ENCODE measurements around the gene CCL3.

CCL3 gene

DNA sequence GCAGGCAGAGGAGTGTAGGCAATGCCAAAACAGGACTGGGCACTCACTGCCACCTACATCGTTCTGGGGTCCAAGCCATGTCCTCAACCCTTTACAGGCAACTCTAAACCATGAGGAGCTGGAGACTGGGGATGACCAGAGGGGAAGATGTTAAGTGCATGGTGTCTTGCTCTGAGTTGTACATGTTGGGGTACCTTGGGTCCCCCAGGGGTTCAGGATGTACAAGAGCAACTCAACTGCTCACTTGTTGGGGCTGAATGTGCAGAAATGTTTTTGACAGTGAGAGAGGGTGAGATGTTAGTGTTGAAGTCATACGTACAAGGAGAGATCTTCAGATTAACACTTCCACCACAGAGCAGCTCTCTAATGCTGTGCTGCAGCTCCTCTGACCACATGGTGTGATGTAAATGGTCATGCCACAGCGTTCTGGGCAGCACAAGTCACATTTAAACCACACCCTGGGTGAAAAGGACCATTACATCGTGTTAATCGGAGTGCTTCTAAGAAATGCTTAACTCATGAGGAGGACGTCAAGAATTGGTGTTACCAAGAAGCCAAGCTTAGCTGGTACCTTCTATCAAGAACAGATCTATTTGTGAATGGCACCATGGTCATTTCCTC is 23.5 kb downstream of the CCL3 start:
- H3K36me3 ChIP-seq (ENCODE audit: control insufficient read depth, low read length), result no peaks in the 10 kb centered on the region
- H3K9me2 ChIP-seq (replicated peaks; ENCODE audit: control insufficient read depth, low read length), result no peaks in the 10 kb centered on the region
- H3K79me2 ChIP-seq (ENCODE audit: control insufficient read depth, low read length), result no peaks in the 10 kb centered on the region
- no peak overlapping the region for H3K4me2 ChIP-seq (ENCODE audit: low read length)
- no peak overlapping the region for H3K4me3 ChIP-seq (ENCODE audit: low read length)
- no peaks in the 10 kb centered on the region for H3F3A ChIP-seq (ENCODE audit: control insufficient read depth, insufficient read depth)
- TF ChIP-seq CTCF (IDR thresholded peaks at IDR 0.05; ENCODE audit: low read depth, low read length, poor library complexity, severe bottlenecking) (no peak), EZH2phosphoT487 (IDR thresholded peaks at IDR 0.05; ENCODE audit: borderline replicate concordance, low read length) (no peak)
- H3K9me3 ChIP-seq (ENCODE audit: control insufficient read depth, insufficient read depth, low read length), result no peaks in the 10 kb centered on the region; the same call in 1 of the 2 replicates
- no peaks in the 10 kb centered on the region for H3K4me1 ChIP-seq (ENCODE audit: control insufficient read depth, low read length)
- no peak overlapping the region for H3K27ac ChIP-seq (ENCODE audit: low read depth, low read length)
- peaks cover 10% of the 10 kb centered on the region for H3K27me3 ChIP-seq (ENCODE audit: control insufficient read depth, low read length)
- H4K20me1 ChIP-seq (ENCODE audit: control insufficient read depth, insufficient read depth, low read depth, low read length), result no peaks in the 10 kb centered on the region

DNA sequence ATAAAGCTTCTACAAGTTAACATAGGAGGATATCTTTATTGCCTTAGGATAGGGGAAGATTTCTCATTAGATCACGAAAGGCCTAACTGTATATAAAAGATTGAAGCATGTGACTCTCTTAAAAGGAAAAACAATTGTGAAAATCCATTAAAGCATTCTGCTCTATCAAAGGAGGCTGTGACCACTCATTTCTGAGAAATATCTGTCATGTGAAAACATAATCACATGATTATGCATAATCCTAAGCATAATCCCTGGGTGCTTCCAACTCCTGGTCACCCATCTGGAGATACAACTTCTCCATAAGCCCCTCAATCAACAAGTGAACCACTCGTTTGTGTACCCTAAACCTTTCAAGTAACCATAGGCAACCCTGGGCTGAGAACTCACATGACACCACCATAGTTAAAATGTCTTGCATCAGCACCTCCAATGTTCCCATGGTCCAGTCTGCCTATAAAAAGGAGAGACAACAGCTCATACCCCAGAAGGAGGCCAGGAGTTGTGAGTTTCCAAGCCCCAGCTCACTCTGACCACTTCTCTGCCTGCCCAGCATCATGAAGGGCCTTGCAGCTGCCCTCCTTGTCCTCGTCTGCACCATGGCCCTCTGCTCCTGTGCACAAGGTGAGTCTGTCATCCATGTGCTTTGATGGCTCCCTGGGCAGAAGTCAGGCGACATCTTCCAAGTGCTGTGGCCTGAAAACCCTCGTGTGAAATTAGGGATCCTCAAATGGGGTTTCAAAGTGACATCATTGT is 26.0 kb downstream of the CCL3 start, which contains the start of gene CCL18:
Gene CCL18, plus strand, starts transcription at position 487 of the 756 bp plus-strand sequence. Its CDS starts 71 bp downstream, at position 558.
- no peak within 1 kb of the TSS for H3K4me2 ChIP-seq (ENCODE audit: low read length)
- H3K36me3 ChIP-seq (ENCODE audit: control insufficient read depth, low read length), result no peaks in the 10 kb centered on the region
- no peak within 1 kb of the TSS for H3K27ac ChIP-seq (ENCODE audit: low read depth, low read length)
- H3K4me1 ChIP-seq (ENCODE audit: control insufficient read depth, low read length), result no peaks in the 10 kb centered on the region
- no peaks in the 10 kb centered on the region for H4K20me1 ChIP-seq (ENCODE audit: control insufficient read depth, insufficient read depth, low read depth, low read length)
- no peaks in the 10 kb centered on the region; the same call in 1 of the 2 replicates for H3K9me3 ChIP-seq (ENCODE audit: control insufficient read depth, insufficient read depth, low read length)
- no peak for TF ChIP-seq CTCF (IDR thresholded peaks at IDR 0.05; ENCODE audit: low read depth, low read length, poor library complexity, severe bottlenecking)
- TF ChIP-seq EZH2phosphoT487 (IDR thresholded peaks at IDR 0.05; ENCODE audit: borderline replicate concordance, low read length), result no peak
- no peaks in the 10 kb centered on the region for H3F3A ChIP-seq (ENCODE audit: control insufficient read depth, insufficient read depth)
- peaks cover 15% of the 10 kb centered on the region for H3K27me3 ChIP-seq (ENCODE audit: control insufficient read depth, low read length)
- no peak within 1 kb of the TSS for H3K4me3 ChIP-seq (ENCODE audit: low read length)
- H3K9me2 ChIP-seq (replicated peaks; ENCODE audit: control insufficient read depth, low read length), result no peaks in the 10 kb centered on the region
- no peaks in the 10 kb centered on the region for H3K79me2 ChIP-seq (ENCODE audit: control insufficient read depth, low read length)

- Histone ChIP-seq H3K9me2 (replicated peaks; ENCODE audit: control insufficient read depth, low read length) (no peaks in the 10 kb centered on the region), H3K9me3 (ENCODE audit: control insufficient read depth, insufficient read depth, low read length) (no peaks in the 10 kb centered on the region; the same call in 1 of the 2 replicates), H4K20me1 (ENCODE audit: control insufficient read depth, insufficient read depth, low read depth, low read length) (no peaks in the 10 kb centered on the region), H3K79me2 (ENCODE audit: control insufficient read depth, low read length) (no peaks in the 10 kb centered on the region), H3K36me3 (ENCODE audit: control insufficient read depth, low read length) (no peaks in the 10 kb centered on the region), H3K4me2 (ENCODE audit: low read length) (no peak overlapping the region), H3K27me3 (ENCODE audit: control insufficient read depth, low read length) (peaks cover 15% of the 10 kb centered on the region), H3K27ac (ENCODE audit: low read depth, low read length) (no peak overlapping the region), H3K4me3 (ENCODE audit: low read length) (no peak overlapping the region), H3K4me1 (ENCODE audit: control insufficient read depth, low read length) (no peaks in the 10 kb centered on the region), H3F3A (ENCODE audit: control insufficient read depth, insufficient read depth) (no peaks in the 10 kb centered on the region)
- TF ChIP-seq EZH2phosphoT487 (IDR thresholded peaks at IDR 0.05; ENCODE audit: borderline replicate concordance, low read length) (no peak), CTCF (IDR thresholded peaks at IDR 0.05; ENCODE audit: low read depth, low read length, poor library complexity, severe bottlenecking) (no peak)
Observed at GRCh38 chr17:36060816-36061215, 29.1 kb downstream of the CCL3 start.

All from DOHH2 (cell line).